ENCODE measurements around the gene GIT2.

- TF ChIP-seq, protein P1, sequence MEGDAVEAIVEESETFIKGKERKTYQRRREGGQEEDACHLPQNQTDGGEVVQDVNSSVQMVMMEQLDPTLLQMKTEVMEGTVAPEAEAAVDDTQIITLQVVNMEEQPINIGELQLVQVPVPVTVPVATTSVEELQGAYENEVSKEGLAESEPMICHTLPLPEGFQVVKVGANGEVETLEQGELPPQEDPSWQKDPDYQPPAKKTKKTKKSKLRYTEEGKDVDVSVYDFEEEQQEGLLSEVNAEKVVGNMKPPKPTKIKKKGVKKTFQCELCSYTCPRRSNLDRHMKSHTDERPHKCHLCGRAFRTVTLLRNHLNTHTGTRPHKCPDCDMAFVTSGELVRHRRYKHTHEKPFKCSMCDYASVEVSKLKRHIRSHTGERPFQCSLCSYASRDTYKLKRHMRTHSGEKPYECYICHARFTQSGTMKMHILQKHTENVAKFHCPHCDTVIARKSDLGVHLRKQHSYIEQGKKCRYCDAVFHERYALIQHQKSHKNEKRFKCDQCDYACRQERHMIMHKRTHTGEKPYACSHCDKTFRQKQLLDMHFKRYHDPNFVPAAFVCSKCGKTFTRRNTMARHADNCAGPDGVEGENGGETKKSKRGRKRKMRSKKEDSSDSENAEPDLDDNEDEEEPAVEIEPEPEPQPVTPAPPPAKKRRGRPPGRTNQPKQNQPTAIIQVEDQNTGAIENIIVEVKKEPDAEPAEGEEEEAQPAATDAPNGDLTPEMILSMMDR (IDR thresholded peaks at IDR 0.05), result no peak
- TF ChIP-seq POLR2A (IDR thresholded peaks at IDR 0.05), result no peak
Observed at GRCh38 chr12:109883461-109883860, 112.7 kb downstream of the GIT2 start.
